DOHH2 (cell line): ENCODE results near the gene ADORA3.

Experiments used
- H3F3A ChIP-seq: fragments of 200-600 bp; sonication (generic), shearing (Covaris generic); 2 replicates; pipeline ENCODE4 v1.6.0; 2016; ENCODE audit warnings: antibody characterized with exemption, mild to moderate bottlenecking; ENCODE audit not compliant: control insufficient read depth, insufficient read depth
- H3K27ac ChIP-seq: fragments of 200-600 bp; sonication (generic); 2 replicates; pipeline ENCODE4 v1.5.1; 2014; ENCODE audit warnings: low read depth, mild to moderate bottlenecking, low read length, moderate library complexity
- H3K27me3 ChIP-seq: fragments of 200-600 bp; sonication (generic); 2 replicates; pipeline ENCODE4 v1.6.1; 2014; ENCODE audit warnings: mild to moderate bottlenecking, low read length, mixed read lengths; ENCODE audit not compliant: control insufficient read depth
- H3K36me3 ChIP-seq: fragments of 200-600 bp; sonication (generic); 2 replicates; pipeline ENCODE4 v1.6.1; 2014; ENCODE audit warnings: mild to moderate bottlenecking, low read length, moderate library complexity, mixed read lengths; ENCODE audit not compliant: control insufficient read depth
- H3K4me1 ChIP-seq: fragments of 200-600 bp; sonication (generic); 2 replicates; pipeline ENCODE4 v1.6.1; 2014; ENCODE audit warnings: mild to moderate bottlenecking, low read length, mixed read lengths; ENCODE audit not compliant: control insufficient read depth
- H3K4me2 ChIP-seq: fragments of 200-600 bp; sonication (generic); 2 replicates; pipeline ENCODE4 v1.6.0; 2014; ENCODE audit warnings: mild to moderate bottlenecking, low read length, moderate library complexity
- H3K4me3 ChIP-seq: fragments of 200-600 bp; sonication (generic); 2 replicates; pipeline ENCODE4 v1.5.1; 2014; ENCODE audit warnings: mild to moderate bottlenecking, low read length, mixed read lengths
- H3K79me2 ChIP-seq: fragments of 200-600 bp; sonication (generic); 2 replicates; pipeline ENCODE4 v1.6.1; 2014; ENCODE audit warnings: mild to moderate bottlenecking, low read length, mixed read lengths; ENCODE audit not compliant: control insufficient read depth
- H3K9me2 ChIP-seq: fragments of 200-600 bp; sonication (generic); replicated peaks from 2 replicates; pipeline ENCODE4 v1.6.1; 2014; ENCODE audit warnings: mild to moderate bottlenecking, low read length, mixed read lengths; ENCODE audit not compliant: control insufficient read depth
- H3K9me3 ChIP-seq: fragments of 200-600 bp; sonication (generic); 2 replicates; pipeline ENCODE4 v1.6.1; 2014; ENCODE audit warnings: antibody characterized with exemption, low read length, mixed read lengths; ENCODE audit not compliant: control insufficient read depth, insufficient read depth
- H4K20me1 ChIP-seq: fragments of 200-600 bp; sonication (generic); 2 replicates; pipeline ENCODE4 v1.6.0; 2014; ENCODE audit warnings: low read depth, mild to moderate bottlenecking, antibody characterized with exemption, low read length, moderate library complexity; ENCODE audit not compliant: control insufficient read depth, insufficient read depth
- EZH2phosphoT487 ChIP-seq: fragments of 200-600 bp; sonication (generic); IDR thresholded peaks from 2 replicates; pipeline ENCODE4 v1.6.1; 2017; ENCODE audit warnings: borderline replicate concordance, mild to moderate bottlenecking, antibody characterized with exemption, low read length, moderate library complexity, mixed read lengths
- TF ChIP-seq, protein P1 (sequence below): fragments of 200-600 bp; sonication (generic); IDR thresholded peaks from one replicate; pipeline ENCODE4 v1.5.1; 2014; ENCODE audit warnings: antibody characterized with exemption, mild to moderate bottlenecking, low read depth, low read length; ENCODE audit not compliant: poor library complexity, severe bottlenecking

The ADORA3 gene

GRCh38 chr1:111461765-111462164, 41.7 kb downstream of the ADORA3 start:
- Histone ChIP-seq H3K36me3 (peaks cover 57% of the 10 kb centered on the region), H3K27me3 (no peaks in the 10 kb centered on the region), H3K9me2 (no peaks in the 10 kb centered on the region), H3K4me3 (no peak overlapping the region), H4K20me1 (peaks cover 4% of the 10 kb centered on the region; the same call in 1 of the 2 replicates), H3K4me2 (no peak overlapping the region), H3K27ac (no peak overlapping the region), H3K9me3 (no peaks in the 10 kb centered on the region), H3F3A (0 out of 2 replicates have a peak, but pooled peaks cover 3% of the 10 kb centered on the region), H3K79me2 (0 out of 2 replicates have a peak, but pooled peaks cover 3% of the 10 kb centered on the region), H3K4me1 (no peaks in the 10 kb centered on the region)
- TF ChIP-seq, protein P1, sequence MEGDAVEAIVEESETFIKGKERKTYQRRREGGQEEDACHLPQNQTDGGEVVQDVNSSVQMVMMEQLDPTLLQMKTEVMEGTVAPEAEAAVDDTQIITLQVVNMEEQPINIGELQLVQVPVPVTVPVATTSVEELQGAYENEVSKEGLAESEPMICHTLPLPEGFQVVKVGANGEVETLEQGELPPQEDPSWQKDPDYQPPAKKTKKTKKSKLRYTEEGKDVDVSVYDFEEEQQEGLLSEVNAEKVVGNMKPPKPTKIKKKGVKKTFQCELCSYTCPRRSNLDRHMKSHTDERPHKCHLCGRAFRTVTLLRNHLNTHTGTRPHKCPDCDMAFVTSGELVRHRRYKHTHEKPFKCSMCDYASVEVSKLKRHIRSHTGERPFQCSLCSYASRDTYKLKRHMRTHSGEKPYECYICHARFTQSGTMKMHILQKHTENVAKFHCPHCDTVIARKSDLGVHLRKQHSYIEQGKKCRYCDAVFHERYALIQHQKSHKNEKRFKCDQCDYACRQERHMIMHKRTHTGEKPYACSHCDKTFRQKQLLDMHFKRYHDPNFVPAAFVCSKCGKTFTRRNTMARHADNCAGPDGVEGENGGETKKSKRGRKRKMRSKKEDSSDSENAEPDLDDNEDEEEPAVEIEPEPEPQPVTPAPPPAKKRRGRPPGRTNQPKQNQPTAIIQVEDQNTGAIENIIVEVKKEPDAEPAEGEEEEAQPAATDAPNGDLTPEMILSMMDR, result no peak
- no peak for TF ChIP-seq EZH2phosphoT487

- Histone ChIP-seq H3K9me3 (no peaks in the 10 kb centered on the region), H3K4me1 (peaks cover 25% of the 10 kb centered on the region), H4K20me1 (peaks cover 10% of the 10 kb centered on the region; the same call in 1 of the 2 replicates), H3K4me3 (no peak overlapping the region), H3K4me2 (no peak overlapping the region), H3K36me3 (peaks cover 94% of the 10 kb centered on the region), H3K9me2 (no peaks in the 10 kb centered on the region), H3F3A (no peaks in the 10 kb centered on the region), H3K27ac (no peak overlapping the region), H3K27me3 (no peaks in the 10 kb centered on the region), H3K79me2 (peaks cover 60% of the 10 kb centered on the region)
- TF ChIP-seq, protein P1, result no peak
- no peak for TF ChIP-seq EZH2phosphoT487
Measured at GRCh38 chr1:111455642-111456031, 47.8 kb downstream of the ADORA3 start.

GRCh38 chr1:111454859-111455641, 48.4 kb downstream of the ADORA3 start:
- Histone ChIP-seq H3K36me3 (peaks cover 96% of the 10 kb centered on the region), H3K9me2 (no peaks in the 10 kb centered on the region), H3K4me1 (peaks cover 31% of the 10 kb centered on the region), H3K79me2 (peaks cover 66% of the 10 kb centered on the region), H3K9me3 (no peaks in the 10 kb centered on the region), H3K4me3 (no peak overlapping the region), H3K4me2 (no peak overlapping the region), H4K20me1 (peaks cover 10% of the 10 kb centered on the region; the same call in 1 of the 2 replicates), H3K27me3 (no peaks in the 10 kb centered on the region), H3K27ac (no peak overlapping the region), H3F3A (no peaks in the 10 kb centered on the region)
- TF ChIP-seq, protein P1, result no peak
- TF ChIP-seq EZH2phosphoT487, result no peak
